GM18861 (cell line): Measurements from ENCODE around the gene ZNF341.

ENCODE experiments used
- ATAC-seq: cut with Tn5 transposase; IDR thresholded peaks from one replicate; pipeline ENCODE4 v1.9.1; 2021; ENCODE audit not compliant: unreplicated experiment

Gene ZNF341

DNA sequence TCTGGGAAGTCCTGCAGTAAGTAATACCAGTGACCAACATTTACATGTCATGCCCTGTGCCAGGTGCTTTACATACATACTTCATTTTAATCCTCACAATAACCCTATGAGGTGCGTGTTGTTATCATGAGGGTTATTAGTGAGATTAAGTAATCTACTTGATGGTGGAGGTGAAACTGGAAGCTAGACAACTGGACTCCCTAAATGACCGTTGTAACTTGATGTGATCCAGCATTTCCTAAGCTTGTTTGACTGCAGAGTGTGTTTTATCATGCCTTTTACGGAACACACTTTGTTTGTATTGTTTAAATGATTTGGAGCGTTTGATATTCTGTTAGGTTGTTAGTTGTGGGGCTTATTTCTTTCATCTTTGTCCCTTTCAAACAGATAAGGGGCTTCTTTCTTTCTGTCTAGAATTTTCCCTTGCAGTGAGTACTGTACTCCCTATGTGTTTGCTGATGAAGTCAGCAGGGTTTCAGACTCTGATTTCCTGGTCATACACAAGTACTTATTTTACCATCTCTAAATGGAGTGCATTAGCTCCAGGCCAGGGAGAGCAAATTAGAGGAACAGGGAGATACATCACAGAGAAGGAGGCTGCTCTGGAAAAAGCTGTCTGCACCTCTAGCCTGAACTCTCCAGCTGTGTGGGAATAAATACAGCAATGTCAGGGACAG lies 109.1 kb downstream of the ZNF341 start:
- no peak for ATAC-seq

DNA sequence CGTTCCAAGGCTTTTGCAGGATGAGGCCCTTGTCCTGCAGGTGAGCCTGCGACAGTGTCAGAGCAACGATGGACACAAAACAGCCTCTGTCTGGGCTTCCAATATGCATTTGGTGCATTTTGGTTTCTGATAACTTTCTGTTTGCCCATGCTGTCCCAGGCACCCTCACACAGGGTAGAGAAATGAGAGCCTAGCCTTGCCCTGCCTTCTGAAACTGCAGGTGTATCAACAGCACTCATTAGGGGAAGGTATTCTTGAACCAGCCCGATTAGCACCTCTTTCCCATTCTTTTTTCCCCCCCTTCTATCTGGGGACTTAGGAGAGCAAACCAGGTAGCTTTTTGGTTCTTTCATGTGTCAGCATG lies 109.6 kb downstream of the ZNF341 start:
- no peak for ATAC-seq
